SW 1271 (cell line): ENCODE data around the gene FAM120A.

Source experiments
- DNase-seq, 2 experiments: peaks; one replicate each; lab custom pipeline; 2025; lab: John Stamatoyannopoulos, UW

The FAM120A gene

DNA sequence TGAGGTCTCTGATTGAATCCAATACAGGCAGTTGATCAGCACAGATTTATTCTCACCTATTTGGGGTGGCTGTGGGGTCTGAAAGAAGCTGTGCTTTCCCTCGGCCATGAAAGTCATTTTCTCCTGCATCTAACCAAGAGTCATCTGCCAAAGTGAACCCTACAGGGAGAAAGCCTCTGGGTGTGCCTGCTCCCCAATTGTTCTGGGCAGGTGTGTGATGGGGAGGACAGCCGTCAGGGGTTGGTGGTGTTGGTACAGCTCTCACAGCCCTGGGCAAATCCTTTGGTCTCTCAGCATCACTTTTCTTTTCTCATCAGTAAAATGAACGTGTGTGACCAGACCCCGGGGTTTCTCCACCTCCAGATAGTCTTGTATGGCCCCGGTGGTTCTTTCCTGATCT, 127.4 kb downstream of the FAM120A start:
- no peak for DNase-seq

- DNase-seq: no peak
These were observed 128.4 kb downstream of the FAM120A start for GRCh38 chr9:93579711-93580516.

- DNase-seq: no peak
These were observed 129.3 kb downstream of the FAM120A start for GRCh38 chr9:93580654-93581380.

- DNase-seq: no peak
These were observed 130.6 kb downstream of the FAM120A start for GRCh38 chr9:93582115-93582514.

DNA sequence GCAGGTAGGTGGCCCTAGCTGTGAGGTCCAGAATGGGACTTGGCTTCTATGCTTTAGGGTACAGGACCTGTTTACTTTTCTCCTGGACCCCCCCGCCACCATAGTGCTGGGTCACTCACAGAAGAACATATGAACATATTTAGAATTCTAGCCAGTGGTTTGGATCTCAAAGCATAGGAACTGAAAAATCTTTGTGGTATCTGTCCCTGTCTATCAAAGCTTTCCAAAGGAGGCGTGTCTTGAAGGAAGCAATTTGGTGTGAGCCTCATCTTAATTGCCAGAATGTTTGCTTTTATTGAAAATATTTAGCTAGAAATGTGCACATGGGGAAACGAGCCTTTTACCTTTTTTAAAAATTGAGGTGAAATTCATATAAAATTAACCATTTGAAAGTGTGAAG, 131.1 kb downstream of the FAM120A start:
- no peak for DNase-seq

GRCh38 chr9:93585259-93585658, 133.8 kb downstream of the FAM120A start:
- no peak for DNase-seq

DNA sequence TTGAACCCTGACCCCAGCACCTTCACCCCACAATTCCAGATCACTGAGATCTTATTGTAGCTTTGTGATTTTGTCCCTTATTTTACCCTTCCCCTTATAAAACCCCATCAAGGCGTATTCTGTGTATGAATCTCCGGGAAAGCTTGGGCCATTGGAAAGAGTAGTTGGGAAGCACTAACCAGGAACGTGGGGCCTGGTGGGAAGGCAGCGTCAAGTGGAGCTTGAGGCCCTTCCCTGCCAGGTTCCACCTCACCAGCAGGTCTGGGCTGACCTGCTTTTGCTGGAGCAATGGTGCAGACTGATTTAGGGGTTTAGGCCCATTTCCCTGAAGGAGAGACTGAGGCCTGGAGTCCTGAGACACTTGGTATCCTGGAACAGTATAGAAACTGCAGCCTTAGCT, 134.2 kb downstream of the FAM120A start:
- DNase-seq: no peak

GRCh38 chr9:93586290-93587057, 135.0 kb downstream of the FAM120A start:
- DNase-seq: no peak

DNA sequence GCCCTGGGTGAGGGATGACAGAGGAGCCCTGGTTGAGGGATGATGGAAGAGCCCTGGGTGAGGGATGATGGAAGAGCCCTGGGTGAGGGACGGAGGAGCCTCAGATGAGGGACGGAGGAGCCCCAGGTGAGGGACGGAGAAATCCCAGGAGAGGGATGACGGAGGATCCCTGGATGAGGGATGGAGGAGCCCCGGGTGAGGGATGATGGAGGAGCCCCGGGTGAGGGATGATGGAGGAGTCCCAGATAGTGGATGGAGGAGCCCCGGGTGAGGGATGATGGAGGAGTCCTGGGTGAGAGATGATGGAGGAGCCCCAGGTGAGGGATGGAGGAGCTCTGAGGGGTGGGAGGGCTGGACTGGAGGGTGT, 135.8 kb downstream of the FAM120A start:
- no peak for DNase-seq

DNA sequence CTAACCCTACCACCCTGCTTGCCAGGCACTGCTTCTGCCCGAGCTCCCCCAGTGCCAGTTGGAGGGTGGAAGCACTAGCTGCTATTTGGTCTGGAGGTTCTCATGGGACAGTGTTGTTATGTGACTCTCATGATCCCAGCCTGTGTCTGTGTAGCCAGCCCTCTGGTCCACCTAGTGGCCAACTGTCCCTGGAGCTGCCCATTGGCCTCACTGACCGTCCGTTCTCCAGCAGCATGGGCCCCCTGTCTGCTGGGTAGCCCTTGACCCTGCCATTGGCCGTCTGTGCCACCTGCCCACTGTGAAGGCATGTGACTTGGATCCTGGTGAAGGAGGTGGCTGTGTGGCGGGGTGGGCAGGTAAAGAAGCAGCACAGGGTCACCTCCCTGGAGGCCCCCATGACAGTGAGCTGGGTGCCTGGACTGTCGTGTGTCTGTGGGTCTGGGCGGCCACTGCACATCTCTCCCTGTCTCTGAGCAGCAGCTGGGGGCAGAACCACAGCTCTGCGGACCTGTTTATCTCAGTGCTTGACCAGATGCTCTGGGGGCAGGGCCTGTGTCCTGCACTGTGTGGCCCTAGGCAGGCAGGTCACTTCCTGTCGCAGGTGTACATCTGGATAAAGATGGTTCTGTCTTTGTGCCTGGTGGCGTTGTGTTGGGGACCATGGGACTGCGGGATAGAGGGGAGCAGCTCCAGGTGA, 136.3 kb downstream of the FAM120A start:
- no peak for DNase-seq

DNA sequence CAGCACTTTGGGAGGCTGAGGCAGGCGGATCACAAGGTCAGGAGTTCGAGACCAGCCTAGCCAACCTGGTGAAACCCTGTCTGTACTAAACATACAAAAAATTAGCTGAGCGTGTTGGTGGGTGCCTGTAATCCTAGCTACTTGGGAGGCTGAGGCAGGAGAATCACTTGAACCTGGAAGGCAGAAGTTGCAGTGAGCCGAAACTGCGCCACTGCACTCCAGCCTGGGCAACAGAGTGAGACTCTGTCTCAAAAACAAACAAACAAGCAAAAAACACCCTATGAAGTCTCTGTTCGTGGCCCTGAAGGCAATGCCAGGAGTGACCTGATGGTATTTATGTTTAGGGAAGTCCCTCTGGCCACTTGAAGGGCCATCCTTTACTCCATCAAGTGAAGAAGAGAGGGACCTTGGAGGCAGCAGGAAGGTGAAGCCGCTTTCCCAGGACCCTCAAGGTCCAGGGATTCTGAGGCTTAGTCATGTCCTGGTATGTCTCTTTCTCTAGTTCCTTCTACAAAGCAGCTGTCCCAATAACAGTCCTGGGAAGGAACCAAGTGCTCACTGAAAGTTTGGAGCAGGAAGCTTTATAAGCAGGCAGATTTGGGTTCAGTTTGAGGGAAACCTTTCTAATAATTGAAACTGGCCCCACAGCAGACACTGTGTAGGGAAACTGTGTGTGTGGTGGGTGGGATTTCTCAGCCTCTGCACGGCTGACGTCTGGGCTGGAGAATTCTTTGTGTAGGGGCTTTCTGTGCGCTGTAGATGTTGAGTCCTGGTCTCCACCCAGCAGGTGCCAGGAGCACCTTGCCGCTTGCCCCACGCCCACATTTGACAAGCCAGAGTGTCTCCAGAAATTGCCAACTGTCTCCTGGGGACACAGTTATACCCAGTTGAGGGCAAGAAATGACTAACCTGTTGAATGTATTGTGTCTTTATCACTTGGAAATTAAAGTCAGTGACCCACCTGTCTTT, 137.4 kb downstream of the FAM120A start:
- DNase-seq: no peak

DNA sequence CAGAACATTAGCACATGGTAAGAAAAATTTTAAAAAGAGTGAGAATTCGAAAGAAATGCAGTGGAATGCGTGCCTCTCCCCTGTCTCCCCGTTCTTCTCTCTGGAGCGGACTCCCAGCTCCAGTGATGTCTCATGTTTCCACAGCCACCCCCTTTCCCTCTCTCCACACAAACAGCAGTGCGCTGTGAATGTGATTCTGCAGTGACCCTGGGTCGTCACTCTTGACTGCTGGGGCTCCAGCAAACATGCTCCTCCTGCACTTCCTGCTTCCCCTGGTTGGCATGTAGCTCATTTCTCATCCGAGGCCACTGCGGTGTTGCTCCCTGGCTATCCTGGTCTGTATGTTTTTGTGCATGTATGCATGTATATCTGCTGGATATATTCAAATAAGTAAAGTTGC, 138.2 kb downstream of the FAM120A start:
- no peak for DNase-seq

- no peak for DNase-seq
These were observed 139.2 kb downstream of the FAM120A start for GRCh38 chr9:93590609-93591234.

DNA sequence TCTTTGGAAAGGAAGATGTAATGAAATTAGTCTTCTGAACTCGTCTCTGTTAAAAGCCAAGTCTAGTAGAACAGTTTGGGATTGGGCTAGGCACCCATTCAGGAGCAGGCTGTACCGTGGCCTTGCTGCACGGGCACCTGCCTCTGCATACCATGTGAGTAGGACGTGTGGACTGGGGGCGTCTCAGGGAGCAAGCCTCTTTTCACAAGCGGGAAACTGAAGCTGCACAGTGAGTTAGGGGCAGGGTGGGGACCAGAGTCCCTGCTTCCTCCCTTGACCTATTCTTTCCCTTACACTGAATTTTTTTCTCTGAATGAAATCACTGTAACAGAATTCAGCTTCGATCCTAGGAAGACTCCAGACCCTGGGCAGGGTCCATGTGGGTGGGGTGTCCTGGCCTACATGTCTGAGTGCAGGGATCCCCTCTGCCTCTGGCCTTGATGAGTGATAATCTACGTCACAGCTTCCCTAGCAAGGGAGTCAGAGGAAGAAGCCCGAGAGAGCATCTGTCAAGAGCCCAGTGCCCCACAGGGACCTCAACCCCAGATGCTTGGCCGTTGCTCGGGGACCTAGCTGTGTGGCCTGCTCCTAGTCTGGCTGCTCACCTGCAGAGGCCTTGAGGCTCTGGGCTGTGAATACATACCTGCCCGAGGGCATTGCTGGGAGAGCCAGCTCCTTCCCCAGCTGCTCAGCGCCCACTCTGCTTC, 140.0 kb downstream of the FAM120A start:
- no peak for DNase-seq

- DNase-seq: no peak
These were observed 140.6 kb downstream of the FAM120A start for GRCh38 chr9:93592008-93592642.

GRCh38 chr9:93592643-93593021, 141.1 kb downstream of the FAM120A start:
- peak in 1 of 2 experiments; percentile 16 for DNase-seq

- DNase-seq: no peak
These were observed 141.7 kb downstream of the FAM120A start for GRCh38 chr9:93593144-93593658.

DNA sequence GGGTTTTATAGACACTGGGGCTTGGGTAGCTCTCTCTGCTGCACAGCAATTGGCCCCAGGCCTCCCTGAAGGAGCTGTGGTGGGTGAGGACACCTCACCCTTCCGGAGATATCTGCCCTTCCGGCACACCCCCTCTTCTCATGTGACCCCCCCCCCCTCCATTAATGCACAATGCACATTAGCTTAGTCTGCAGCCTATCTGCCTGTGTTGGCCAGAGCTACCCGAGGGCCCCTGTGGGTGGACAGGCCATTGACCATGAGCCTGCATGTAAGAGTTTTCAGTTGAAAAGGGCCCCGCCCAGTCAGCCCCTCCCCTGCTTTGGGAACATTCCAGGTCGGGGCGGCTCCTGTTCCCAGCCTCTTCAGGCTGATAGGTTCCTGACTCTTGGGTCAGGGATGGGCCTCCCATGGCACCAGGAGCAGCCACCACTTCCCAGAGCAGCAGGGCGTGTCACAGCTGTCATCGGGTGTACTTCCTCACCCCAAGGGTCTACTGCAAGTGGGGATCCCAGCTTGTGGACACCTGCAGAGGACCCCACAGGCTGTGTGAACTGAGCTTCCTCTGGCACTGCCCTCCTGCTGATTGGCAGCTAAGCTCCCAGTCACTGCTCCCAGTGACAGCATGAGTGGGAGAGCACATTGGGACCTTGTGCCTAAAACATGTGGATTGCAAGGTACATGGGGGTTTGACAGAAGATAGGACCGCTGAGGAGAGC, 142.7 kb downstream of the FAM120A start:
- DNase-seq: no peak
